Measurements from ENCODE around the gene LIN9. TPM values are rescaled to one million over a fixed set of nuclear protein-coding genes. Genes with fewer than 3 reads are reported as not detected.

The LIN9 gene
- total RNA-seq, 2 experiments from 2014 or later, result 1.3 to 1.5 TPM

DNA sequence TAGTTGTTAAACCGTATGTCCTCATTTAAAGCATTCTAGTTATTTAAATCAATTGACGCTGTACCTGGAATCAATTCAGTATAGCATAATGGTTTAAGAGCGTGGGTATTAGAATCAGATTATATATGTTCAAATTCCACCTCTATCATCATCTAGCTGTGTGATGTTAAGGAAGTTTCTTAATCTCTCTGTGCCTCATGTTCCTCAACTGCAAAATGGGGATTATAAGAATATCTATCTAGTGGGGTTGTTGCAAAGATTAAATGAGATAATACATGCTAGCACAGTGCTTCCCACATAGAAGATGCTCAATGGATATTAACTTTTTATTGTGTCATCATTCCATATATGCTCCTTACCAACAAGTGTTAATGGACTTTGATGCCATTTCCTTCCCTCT is 69.5 kb downstream of the LIN9 start:
- H3K9me3 Mint-ChIP-seq, result no peaks in the 10 kb centered on the region
- Histone ChIP-seq H3K27me3 (ENCODE audit: control insufficient read depth in 1 of 2, insufficient read depth in 2 of 2, low read length in 2 of 2) (no peaks in the 10 kb centered on the region), H3K4me3 (ENCODE audit: low read length) (no peak overlapping the region), H3K27ac (ENCODE audit: low read depth in 1 of 2, low read length in 2 of 2) (no peak overlapping the region), H3K36me3 (ENCODE audit: insufficient read depth, low read length) (peaks cover 9% of the 10 kb centered on the region), H3K4me1 (ENCODE audit: insufficient read depth, low read length) (no peaks in the 10 kb centered on the region), H3K9me3 (ENCODE audit: control insufficient read depth in 1 of 2, insufficient read depth in 1 of 2, low read length in 2 of 2) (no peaks in the 10 kb centered on the region)
- ChIA-PET POLR2A (no interaction called here), CTCF (interaction anchor here (0.9 kb wide), 1 partner anchor 42 kb away, joined by 3 read pairs; no protein-coding TSS in a partner anchor)
- H3K27ac Mint-ChIP-seq, result no peak overlapping the region
- intact Hi-C loops (cut with DNase I, micrococcal nuclease), result no loop called here
- H3K36me3 Mint-ChIP-seq (ENCODE audit: low read depth), result peaks cover 37% of the 10 kb centered on the region
- DNase-seq, result no peak
- H3K27me3 Mint-ChIP-seq, result no peaks in the 10 kb centered on the region
- H3K4me1 Mint-ChIP-seq (ENCODE audit: low read depth), result no peaks in the 10 kb centered on the region
- TF ChIP-seq CTCF (IDR thresholded peaks at IDR 0.05), result no peak
- ATAC-seq (ENCODE audit: poor library complexity), result no peak
- H3K4me3 Mint-ChIP-seq, result no peak overlapping the region

GRCh38 chr1:226236826-226237225 is 72.1 kb downstream of the LIN9 start:
- peaks cover 14% of the 10 kb centered on the region for H3K36me3 ChIP-seq (ENCODE audit: insufficient read depth, low read length)
- no peak for TF ChIP-seq CTCF (IDR thresholded peaks at IDR 0.05)
- intact Hi-C loops (cut with DNase I, micrococcal nuclease), result no loop called here
- no peak overlapping the region for H3K27ac ChIP-seq (ENCODE audit: low read depth in 1 of 2, low read length in 2 of 2)
- ATAC-seq (ENCODE audit: poor library complexity) (no peak), DNase-seq (no peak)
- Mint-ChIP-seq H3K9me3 (no peaks in the 10 kb centered on the region), H3K4me1 (ENCODE audit: low read depth) (no peaks in the 10 kb centered on the region), H3K27me3 (no peaks in the 10 kb centered on the region), H3K36me3 (ENCODE audit: low read depth) (peaks cover 55% of the 10 kb centered on the region), H3K4me3 (no peak overlapping the region), H3K27ac (no peak overlapping the region)
- H3K4me3 ChIP-seq (ENCODE audit: low read length), result no peak overlapping the region
- no peaks in the 10 kb centered on the region for H3K27me3 ChIP-seq (ENCODE audit: control insufficient read depth in 1 of 2, insufficient read depth in 2 of 2, low read length in 2 of 2)
- H3K4me1 ChIP-seq (ENCODE audit: insufficient read depth, low read length), result no peaks in the 10 kb centered on the region
- CTCF ChIA-PET, result no interaction called here
- no peaks in the 10 kb centered on the region for H3K9me3 ChIP-seq (ENCODE audit: control insufficient read depth in 1 of 2, insufficient read depth in 1 of 2, low read length in 2 of 2)
- POLR2A ChIA-PET, result no interaction called here

DNA sequence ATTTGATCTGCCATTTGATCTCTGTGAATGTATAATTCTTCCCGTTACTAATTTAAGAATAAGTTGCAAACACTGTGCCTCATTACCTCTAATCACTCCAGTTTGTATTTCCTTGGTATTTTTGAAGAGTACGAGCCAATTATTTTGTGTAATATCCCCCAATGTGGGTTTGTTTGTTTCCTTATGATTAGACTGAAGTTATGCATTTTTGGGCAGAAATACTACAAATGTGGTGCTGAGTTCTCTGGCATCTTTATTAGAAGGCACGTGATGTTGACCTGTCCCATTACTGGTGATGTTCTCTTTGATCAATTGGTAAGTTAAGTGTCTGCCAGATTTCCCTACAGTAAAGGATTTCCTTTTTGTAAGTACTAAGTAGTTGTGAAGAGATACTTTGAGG is 75.2 kb downstream of the LIN9 start:
- DNase-seq, result no peak
- no peak overlapping the region for H3K4me3 Mint-ChIP-seq
- H3K27me3 Mint-ChIP-seq, result no peaks in the 10 kb centered on the region
- H3K27ac Mint-ChIP-seq, result no peak overlapping the region
- Histone ChIP-seq H3K27ac (ENCODE audit: low read depth in 1 of 2, low read length in 2 of 2) (no peak overlapping the region), H3K4me3 (ENCODE audit: low read length) (no peak overlapping the region), H3K36me3 (ENCODE audit: insufficient read depth, low read length) (peaks cover 14% of the 10 kb centered on the region), H3K27me3 (ENCODE audit: control insufficient read depth in 1 of 2, insufficient read depth in 2 of 2, low read length in 2 of 2) (no peaks in the 10 kb centered on the region), H3K4me1 (ENCODE audit: insufficient read depth, low read length) (no peaks in the 10 kb centered on the region), H3K9me3 (ENCODE audit: control insufficient read depth in 1 of 2, insufficient read depth in 1 of 2, low read length in 2 of 2) (no peaks in the 10 kb centered on the region)
- intact Hi-C loops (cut with DNase I, micrococcal nuclease), result no loop called here
- H3K36me3 Mint-ChIP-seq (ENCODE audit: low read depth), result peaks cover 49% of the 10 kb centered on the region
- TF ChIP-seq CTCF (IDR thresholded peaks at IDR 0.05), result no peak
- no peak for ATAC-seq (ENCODE audit: poor library complexity)
- POLR2A ChIA-PET, result no interaction called here
- no peaks in the 10 kb centered on the region for H3K4me1 Mint-ChIP-seq (ENCODE audit: low read depth)
- CTCF ChIA-PET, result no interaction called here
- H3K9me3 Mint-ChIP-seq, result no peaks in the 10 kb centered on the region

All from CD4-positive, alpha-beta T cell (primary cell).